Measurements from ENCODE around the gene RNF130.

RNF130 gene

GRCh38 chr5:180083529-180084060 lies 12.0 kb upstream of the RNF130 start:
- DNase-seq = no peak

DNA sequence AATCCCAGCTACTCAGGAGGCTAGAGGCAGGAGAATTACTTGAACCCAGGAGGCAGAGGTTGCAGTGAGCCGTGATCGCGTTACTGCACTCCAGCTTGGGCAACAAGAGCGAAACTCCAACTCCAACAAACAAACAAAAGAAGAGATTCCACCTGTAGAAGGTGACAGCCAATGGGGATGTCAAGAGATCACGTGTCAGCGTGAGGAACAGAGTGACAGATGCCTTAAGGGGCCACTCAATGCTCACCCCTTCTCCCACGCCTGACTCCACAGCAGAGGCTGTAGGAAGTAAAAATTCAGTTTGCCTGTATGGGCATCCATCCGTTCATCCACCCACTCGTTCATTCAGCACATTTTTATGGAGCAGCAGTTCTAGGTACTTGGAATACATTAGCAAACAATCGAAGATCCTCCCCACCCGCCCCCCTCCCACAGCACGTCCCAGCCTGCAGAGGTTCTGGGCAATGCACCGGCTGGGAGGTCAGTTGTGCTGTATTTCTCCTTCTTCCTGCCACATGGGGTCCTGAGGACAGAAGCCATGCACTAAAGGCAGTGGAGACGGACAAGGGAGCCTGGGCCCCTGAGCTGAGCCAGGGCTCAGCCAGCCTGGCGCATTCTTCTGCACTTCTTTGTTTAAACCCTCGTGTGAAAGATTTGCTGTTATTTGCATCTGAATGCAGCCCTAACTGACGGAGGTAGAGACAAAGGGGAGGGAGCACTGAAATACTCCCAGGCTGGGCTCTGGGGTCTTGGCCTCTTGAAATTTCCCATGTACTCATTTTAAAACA lies 11.3 kb upstream of the RNF130 start:
- no peak for DNase-seq

GRCh38 chr5:180081481-180081880 lies 9.9 kb upstream of the RNF130 start:
- no peak for DNase-seq

GRCh38 chr5:180080486-180081280 lies 9.1 kb upstream of the RNF130 start:
- peak; percentile 32 for DNase-seq

GRCh38 chr5:180079702-180080466 lies 8.3 kb upstream of the RNF130 start:
- no peak for DNase-seq

GRCh38 chr5:180078348-180078747 lies 6.8 kb upstream of the RNF130 start:
- DNase-seq = no peak

DNA sequence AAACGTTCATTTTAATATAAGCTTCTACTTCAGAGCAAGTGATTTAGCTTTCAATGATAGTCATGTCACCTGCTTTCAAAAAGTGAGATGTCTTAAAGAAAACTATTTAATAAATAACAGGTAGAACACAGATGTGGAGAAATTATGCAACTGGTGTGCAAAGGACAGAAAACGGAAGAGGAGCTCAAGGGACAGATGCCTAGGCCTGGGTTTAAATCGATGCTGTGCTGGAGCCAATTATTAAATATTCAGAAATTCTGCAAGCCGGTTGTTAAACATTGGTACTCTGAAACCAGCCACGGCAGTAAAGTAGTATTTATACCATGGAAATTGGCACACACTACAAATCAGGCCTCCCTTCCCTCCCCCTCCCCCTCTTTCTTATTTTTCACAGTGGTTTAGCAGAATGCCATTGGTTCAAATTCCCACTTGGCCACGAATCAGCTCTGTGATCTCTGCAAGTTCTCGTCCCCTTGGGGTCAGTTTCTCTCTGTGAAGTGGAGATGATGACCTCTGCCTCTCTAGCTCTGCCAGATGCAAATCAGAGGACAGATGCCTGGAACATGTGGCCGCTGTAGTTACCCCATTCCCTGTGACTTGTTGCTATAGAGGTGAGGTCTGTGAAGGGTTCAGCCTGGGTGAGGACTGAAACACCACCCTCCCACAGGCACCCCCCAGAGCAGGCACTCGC lies 6.2 kb upstream of the RNF130 start:
- DNase-seq = no peak

DNA sequence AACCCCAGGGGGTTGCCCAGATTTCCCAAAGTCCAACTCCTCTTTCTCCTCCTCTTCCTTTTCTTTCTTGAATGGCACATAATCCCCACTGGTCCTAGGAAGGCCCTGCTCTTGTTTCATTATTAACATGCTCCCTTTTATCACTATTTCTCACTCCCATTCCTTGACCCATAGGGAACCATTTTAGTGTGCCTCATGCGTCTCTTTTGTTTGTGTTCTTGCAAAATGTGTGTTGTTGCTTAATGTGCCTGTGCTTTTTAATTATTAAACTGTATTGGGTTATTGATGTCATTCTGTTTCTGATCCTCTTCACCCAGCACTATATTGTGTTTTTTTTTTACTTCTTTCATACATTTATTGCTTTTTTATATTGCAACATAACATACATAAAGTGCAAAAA lies 4.1 kb upstream of the RNF130 start:
- no peak for DNase-seq

- DNase-seq = no peak
These were observed 2.9 kb upstream of the RNF130 start for GRCh38 chr5:180074462-180074861.

DNA sequence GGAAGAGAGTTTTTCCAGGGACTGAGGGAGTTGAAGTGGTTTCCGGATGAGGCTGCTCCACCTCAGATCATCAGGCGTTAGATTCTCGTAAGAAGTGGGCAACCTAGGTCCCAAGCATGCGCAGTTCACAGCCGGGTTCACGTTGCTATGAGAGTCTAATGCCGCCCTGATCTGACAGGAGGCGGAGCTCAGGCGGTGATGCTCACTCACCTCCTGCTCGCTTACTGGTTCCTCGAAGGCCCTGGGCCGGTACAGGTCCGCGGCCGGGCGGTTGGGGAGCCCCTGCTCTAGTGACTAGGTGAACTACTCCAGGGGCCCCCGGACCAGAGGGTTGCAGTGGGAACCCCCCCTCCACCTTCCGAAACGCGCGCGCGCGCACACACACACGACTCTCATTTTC lies 997 bp upstream of the RNF130 start:
- no peak for DNase-seq

DNA sequence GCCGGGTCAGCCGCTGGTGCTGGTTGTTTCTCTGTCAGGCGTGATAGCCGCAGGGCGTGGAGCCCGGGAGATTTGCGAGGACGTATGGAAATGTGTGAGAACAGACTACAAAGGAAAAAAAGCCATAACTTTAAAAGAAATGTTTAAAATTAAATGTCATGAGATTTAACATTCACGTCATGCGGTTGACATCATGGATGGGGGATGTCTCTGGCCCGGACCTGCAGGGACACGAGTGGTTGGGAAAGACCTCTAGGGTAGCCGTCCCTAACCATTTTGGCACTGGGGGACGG lies 643 bp upstream of the RNF130 start:
- no peak for DNase-seq

- no peak for DNase-seq
These were observed 616 bp downstream of the RNF130 start for GRCh38 chr5:180070756-180071530.

DNA sequence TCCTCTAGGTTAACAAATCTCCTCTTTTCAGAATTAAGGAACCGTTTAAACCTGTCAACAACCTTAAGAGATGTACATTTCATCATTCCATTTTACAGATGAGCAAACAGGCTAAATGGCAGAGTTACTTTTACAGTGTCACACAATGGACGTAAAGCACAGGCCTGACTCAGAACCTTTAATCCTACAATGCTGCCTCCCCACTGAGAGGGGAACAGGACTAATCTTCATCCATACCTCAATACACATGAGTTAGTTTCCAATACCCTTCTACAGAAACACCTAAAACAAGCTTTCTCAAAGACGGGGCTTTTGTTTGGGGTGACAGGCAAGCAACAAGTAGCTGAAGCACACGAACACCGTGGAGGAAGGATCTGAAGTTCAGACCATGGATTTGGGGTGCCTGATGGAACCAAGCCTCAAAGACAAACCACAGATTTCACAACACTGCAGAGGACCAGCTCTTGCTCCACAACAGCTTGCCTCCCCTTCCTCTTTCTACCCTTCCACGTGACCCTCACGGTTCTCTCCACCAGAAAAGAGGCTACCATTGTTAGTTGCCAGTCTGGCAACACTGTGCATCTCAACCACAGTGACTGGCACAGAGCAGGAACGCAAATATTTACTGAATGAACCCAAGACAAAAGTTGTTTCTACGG lies 1.8 kb downstream of the RNF130 start:
- no peak for DNase-seq

- DNase-seq = no peak
These were observed 3.0 kb downstream of the RNF130 start for GRCh38 chr5:180068519-180069090.

DNA sequence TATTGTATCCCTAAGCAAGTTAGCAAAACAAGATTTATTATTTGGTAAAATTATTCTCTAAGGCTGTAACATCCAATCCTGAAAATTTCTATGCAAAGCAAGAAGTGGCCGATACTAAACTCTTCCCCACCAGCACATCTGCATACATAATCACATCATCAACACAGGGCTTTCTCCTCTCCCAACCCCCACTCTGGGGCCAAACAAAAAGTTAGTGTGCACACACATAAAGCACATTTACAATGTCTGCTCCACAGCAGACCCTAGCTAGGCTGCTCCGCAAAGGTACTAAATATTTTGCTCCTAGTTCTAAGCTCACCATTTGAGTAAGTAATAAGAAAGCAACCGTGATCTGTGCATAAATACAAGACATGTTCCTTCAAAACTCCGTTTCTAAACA lies 3.6 kb downstream of the RNF130 start:
- DNase-seq = no peak

DNA sequence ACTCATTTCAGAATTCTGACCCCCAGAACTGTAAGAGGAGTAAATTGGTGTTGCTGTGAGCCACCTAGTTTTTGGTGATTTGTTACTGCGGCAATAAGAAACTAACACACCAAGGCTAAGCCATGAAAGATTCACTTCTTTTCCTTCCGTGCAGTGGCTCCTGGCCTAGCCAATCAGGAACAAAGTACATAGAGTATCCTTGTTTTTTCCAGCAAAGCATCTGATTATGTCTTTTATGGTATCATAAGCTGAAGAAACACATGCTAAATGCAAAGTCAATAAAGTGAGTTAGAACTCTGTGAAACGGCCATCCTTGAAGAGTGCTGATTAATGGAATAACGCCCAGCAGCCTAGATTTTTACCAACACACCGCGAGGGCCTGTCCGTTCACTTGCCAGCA lies 11.4 kb downstream of the RNF130 start:
- no peak for DNase-seq

DNA sequence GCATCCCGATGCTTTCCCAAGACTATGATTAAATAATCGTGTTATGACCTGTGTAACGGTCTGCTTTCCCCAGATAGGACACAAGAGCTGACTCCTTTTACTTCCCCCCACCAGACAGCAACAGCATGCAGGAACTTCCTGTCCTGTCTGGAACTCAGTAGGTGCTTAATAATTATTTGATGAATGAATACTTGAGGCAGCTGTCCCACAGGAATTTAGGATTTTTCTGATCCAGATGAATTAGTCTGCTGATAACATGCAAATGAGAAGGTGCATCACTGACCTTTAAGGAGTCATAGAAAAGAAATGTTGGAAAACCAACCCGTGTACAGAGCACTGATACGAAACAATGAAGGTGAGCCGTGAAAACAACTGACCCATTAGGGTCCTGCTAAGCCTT lies 12.2 kb downstream of the RNF130 start:
- DNase-seq = no peak

DNA sequence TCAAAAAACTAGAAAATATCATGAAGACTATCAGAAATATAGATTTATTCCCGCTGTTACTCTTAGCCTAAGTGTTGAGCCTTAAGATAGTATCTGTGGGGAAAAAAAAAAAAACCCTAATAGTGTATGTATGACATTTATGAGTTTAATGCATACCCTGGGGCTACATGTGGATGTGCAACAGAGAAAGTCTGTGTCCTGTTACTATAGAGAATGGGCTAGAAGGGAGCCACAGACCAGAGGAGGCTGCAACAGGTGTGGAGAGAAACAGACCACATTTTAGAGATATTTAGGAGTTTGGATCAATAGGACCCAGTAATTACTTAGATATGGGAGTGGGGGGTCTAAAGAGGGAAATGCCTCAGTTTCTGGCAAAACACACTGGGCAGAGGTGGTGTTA lies 15.4 kb downstream of the RNF130 start:
- no peak for DNase-seq

GRCh38 chr5:180054226-180054625 lies 17.3 kb downstream of the RNF130 start:
- no peak for DNase-seq

DNA sequence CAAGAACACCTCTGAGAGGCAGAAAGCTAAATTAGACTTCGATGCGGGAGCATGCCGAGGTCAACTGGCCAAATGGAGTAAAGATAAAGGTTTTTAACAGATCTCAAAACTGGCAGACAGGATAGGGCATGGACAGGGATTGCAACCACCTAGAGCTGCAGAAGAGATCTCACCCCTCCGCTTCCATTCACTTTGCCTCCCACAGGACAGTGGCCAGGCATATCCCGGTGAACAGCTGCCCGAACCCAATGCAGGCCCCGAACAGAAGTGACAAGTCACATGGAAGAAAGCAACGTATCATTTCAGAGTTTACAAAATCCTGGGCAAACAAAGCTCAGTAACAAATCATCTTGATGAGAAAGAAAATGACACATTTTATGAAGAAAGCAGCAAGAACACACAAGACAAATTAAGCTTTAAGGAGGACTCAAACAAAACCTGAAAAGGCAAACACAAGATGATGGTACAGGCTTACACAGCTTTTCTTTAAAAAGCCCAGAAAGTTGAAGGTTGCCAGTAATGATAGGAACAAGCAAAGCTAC lies 18.4 kb downstream of the RNF130 start:
- DNase-seq = no peak

All from stimulated activated naive CD4-positive, alpha-beta T cell treated with Interleukin-2 at 50 U/mL for 16 hours (primary cell).